Jurkat, Clone E6-1 (cell line): Measurements from ENCODE around the gene MAST4.

Experiments used
- DNase-seq: peaks from one replicate; pipeline ENCODE4 v3.0.0-alpha.2; 2011; ENCODE audit warnings: low read depth, low spot score
- H3K4me3 ChIP-seq: 2 replicates; pipeline ENCODE4 v1.5.1; 2011; ENCODE audit warnings: mild to moderate bottlenecking, low read length, control low read depth, moderate library complexity

The MAST4 gene

GRCh38 chr5:66987126-66987525, 390.9 kb downstream of the MAST4 start:
- no peak for DNase-seq
- no peak overlapping the region for H3K4me3 ChIP-seq

DNA sequence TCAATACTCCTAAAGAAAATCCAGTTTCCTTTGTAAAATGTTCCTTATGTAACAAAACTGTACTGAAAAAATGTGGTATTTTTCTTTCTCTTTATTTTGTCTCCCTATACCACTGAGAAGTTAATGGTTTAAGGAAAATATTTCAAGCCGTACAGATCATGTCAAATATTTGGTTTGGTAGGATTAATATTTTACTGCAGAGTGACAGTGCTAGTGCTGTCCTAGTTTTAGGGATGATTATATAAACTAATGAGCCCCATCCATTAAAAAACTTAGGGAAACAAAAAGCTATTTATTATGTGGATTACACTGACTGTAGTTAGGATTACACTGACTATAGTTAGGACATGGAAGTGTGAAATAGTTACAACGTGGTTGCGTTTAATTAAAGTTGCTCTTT, 391.3 kb downstream of the MAST4 start:
- no peak for DNase-seq
- no peak overlapping the region for H3K4me3 ChIP-seq

- no peak overlapping the region for H3K4me3 ChIP-seq
- peak; percentile 26 for DNase-seq
Measured at GRCh38 chr5:66987949-66988838, 392.0 kb downstream of the MAST4 start.

GRCh38 chr5:66989286-66989685, 393.1 kb downstream of the MAST4 start:
- H3K4me3 ChIP-seq = no peak overlapping the region
- no peak for DNase-seq

DNA sequence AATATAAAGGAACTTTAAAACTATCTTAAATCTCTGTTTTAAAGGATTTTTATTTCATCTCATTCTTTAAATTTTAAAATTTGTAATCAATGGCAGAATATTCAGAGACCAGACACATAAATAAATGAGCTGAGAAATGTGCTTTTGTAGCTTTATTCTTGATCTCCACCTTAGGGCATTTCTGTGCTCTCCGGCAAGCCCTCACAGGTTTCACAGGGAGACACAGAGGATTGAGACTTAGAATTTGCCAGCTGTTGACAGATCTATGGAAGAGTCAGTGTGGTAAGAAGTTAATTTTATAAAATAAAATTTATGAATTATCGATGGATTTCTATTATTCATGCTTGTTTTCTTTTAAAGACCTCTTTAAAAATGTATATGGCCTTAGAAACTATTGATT, 393.6 kb downstream of the MAST4 start:
- H3K4me3 ChIP-seq = no peak overlapping the region
- no peak for DNase-seq

GRCh38 chr5:66991746-66992145, 395.6 kb downstream of the MAST4 start:
- no peak overlapping the region for H3K4me3 ChIP-seq
- no peak for DNase-seq

DNA sequence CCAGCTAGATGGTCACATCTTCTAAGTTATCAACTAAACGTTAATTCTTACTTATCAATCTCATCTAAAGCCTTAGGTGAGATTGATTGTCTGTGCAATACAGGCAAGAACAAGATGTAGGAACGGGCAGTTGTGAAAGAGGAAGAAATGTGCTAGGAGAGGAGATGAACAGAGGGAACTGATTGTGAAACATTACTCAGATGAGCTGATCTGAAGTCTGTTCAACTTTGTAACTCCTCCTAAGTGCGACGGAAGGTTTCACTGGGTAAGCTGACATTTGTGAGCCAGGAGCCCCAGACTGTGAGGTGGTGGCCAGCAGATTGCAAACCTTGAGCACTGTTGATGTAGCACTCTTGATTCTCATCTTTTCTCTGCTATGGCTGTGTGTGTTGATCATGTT, 396.4 kb downstream of the MAST4 start:
- DNase-seq = no peak
- no peak overlapping the region for H3K4me3 ChIP-seq

DNA sequence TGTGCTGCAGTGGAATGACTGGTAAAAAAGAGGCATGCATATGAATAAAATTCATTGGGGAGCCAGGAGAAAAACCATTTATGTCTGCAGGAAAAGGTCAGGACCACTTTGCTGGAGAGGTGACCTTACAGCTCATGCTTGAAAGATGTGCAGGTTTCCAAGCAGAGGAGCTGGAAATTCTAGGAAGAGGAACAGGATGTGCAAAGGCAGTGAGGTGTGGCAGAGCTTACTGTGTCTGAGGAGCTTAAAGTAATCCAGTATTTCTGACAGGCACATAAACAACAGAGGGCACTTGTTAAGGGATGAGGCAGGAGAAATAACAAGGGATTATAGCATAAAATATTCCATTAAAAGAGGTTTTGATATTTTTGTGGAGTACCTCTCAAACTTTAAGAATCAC, 397.3 kb downstream of the MAST4 start:
- no peak for DNase-seq
- H3K4me3 ChIP-seq = no peak overlapping the region

GRCh38 chr5:66993882-66994281, 397.7 kb downstream of the MAST4 start:
- H3K4me3 ChIP-seq = no peak overlapping the region
- no peak for DNase-seq

GRCh38 chr5:66994790-66995189, 398.6 kb downstream of the MAST4 start:
- no peak for DNase-seq
- no peak overlapping the region for H3K4me3 ChIP-seq

- H3K4me3 ChIP-seq = no peak overlapping the region
- no peak for DNase-seq
Measured at GRCh38 chr5:67000794-67001475, 404.7 kb downstream of the MAST4 start.

DNA sequence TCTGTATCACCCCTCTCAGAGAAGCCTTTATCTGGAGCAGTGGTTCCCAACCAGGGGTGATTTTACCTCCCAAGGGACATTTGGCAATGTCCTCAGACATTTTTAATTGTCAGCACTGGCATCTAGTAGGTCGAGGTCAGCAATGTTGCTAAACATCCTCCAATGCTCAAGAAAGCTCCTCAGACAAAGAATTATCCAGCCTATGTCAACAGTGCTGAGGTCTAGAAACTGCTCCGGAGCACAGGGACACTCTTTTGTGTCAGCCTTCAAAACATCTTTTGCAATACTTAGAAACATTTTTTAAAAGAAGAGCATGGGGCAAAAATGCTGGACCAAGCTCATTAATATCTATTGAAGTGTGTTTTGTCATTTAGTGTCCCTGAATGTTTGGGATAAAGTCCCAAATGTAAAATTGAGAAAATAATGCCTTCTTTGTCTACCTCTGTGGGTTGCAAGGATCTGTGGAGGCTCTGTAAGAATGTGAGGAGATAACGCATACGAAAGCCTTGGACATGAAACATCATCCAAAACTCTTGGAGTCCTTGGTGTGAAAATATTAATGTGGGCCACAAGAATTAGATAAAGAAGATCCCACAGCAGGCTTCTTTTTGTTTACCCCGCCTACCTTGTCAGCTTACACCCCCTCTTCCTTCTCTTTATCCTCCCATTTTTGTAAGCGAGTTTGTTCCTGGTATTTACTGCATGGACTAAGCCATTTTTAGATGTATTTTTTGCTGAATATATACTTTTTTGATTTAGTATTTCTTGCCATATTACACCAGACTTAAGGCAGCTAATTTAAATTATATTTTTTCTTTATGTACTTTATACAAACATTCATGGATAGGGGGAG, 406.9 kb downstream of the MAST4 start:
- peak overlapping the region; percentile 75 for H3K4me3 ChIP-seq
- DNase-seq = no peak

DNA sequence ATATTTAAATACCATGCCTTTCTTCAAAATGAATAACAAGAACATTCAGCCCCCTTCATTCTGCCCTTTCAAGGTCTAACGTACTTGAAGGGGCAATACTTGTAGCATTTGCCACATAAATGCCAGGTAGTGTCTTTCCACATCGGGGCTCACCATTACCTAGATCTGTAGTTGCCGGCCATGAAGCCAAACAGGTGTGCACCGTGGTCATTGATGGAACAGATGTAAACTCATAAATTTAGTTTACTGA, 407.4 kb downstream of the MAST4 start:
- peak overlapping the region; percentile 75 for H3K4me3 ChIP-seq
- DNase-seq = no peak

- H3K4me3 ChIP-seq = peak overlapping the region; percentile 75
- DNase-seq = peak; percentile 93
Measured at GRCh38 chr5:67003935-67004729, 407.9 kb downstream of the MAST4 start.

DNA sequence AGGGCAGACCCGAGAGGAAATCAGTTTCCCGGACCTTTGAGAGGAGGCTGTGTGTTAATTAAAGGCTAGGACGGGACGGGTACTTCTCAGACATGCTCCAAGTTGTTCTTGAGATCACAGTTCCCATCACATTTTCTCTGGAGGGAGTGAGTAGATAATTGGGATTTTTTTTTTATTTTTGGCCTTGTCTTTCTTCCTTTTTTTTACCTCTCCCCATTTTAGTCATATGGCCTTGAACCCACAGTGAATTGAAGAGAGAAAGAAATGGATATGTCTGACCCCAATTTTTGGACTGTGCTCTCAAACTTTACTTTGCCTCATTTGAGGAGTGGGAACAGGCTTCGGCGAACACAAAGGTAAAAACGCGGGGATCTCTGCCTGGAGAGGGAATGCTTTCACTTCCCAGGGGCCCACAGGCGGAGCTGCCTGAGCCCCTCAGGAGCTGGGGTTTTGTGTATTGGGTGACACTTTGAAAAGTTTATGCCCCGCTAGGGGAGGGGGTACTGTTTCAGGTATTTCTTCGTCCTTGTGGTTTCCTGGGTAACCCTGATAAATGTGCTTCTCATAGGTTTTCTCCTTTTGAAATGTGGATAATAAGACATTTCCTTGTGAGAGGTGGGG, 408.6 kb downstream of the MAST4 start:
- peak overlapping the region; percentile 75 for H3K4me3 ChIP-seq
- DNase-seq = no peak

DNA sequence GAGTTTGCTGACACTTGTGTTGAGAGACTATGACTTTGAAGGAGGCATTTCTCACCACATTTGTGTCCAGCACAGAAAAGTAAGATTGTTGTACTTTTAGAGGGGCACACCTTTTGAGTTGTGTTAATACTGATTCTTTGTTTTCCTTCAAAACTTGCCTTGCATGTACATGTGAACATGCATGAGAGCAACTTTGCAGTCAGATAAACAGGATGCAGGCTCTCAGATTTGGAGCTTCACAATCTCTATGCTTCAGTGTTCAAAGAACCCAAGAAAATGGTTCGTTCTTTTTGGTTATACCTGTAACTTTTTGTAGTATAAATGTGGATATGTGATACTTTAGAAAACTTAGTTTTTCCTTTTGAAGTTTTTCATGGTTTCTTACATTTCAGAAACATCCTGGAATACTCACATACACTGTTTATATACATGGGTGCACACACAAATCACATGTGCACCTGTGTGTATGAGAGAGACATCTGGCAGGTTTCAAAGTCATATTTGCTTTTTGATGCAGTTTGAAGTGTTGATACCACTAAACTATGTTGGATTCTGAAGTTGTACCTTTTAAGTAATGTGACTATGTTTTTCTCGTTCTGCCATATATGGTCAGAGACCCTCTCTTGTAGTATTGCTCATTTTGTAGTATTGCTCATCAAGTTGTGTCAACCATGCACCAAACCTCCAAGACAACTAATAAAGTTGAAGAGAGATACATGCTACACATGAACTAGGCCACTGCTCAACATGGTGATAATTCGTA, 409.7 kb downstream of the MAST4 start:
- peak; percentile 17 for DNase-seq
- H3K4me3 ChIP-seq = no peak overlapping the region; the same call in 1 of the 2 replicates

GRCh38 chr5:67006500-67006848, 410.3 kb downstream of the MAST4 start:
- no peak for DNase-seq
- H3K4me3 ChIP-seq = no peak overlapping the region

DNA sequence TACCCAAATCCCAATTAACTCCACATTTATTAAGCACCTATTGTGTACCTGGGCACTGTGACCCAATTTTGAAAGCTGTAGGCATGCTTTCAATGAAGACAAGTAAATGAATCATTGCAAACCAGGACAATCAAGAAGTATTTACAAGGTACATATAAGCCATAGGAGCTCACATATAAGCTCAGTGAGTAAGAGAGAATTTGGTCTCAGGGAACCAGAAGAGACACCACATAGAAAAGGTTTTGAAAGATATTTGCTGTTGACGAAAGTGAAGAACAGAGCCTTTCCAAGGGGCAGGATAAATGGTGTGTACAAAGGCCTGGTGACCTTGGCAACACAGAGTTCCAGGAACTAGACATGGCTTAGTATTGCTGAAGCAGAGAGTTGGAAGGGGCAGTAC, 412.8 kb downstream of the MAST4 start:
- DNase-seq = no peak
- H3K4me3 ChIP-seq = no peak overlapping the region
